ENCODE data around the gene CDHR2. TPM values are rescaled to one million over a fixed set of nuclear protein-coding genes. Genes with fewer than 3 reads are reported as not detected.

The CDHR2 gene
- total RNA-seq, 1 donor, result under 0.01 TPM

DNA sequence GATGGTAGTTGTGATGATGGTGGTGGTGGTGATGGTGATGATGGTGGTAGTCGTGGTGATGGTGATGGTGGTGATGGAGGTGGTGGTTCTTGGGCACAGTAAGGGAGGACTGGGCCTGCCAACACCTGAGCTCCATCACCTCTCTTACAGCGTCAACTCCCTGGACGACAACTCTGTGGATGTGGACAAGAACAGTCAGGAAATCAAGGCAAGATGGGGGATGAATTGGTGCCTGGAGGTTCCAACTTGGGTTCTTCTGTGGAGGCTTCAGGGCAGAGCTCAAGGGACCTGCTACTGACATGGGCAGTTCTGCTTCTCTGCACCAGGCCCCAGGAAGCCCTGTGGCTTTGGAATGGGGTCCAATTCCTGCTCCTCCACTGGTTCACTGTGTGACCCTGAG, 43.4 kb downstream of the CDHR2 start:
- no peak overlapping the region for H3K4me2 ChIP-seq (ENCODE audit: insufficient read depth, low read length)
- no peak for DNase-seq (ENCODE audit: insufficient read length, low spot score, missing footprints)
- no peak overlapping the region for H3K4me3 ChIP-seq (ENCODE audit: insufficient read depth, low read length)
- TF ChIP-seq, protein P1, sequence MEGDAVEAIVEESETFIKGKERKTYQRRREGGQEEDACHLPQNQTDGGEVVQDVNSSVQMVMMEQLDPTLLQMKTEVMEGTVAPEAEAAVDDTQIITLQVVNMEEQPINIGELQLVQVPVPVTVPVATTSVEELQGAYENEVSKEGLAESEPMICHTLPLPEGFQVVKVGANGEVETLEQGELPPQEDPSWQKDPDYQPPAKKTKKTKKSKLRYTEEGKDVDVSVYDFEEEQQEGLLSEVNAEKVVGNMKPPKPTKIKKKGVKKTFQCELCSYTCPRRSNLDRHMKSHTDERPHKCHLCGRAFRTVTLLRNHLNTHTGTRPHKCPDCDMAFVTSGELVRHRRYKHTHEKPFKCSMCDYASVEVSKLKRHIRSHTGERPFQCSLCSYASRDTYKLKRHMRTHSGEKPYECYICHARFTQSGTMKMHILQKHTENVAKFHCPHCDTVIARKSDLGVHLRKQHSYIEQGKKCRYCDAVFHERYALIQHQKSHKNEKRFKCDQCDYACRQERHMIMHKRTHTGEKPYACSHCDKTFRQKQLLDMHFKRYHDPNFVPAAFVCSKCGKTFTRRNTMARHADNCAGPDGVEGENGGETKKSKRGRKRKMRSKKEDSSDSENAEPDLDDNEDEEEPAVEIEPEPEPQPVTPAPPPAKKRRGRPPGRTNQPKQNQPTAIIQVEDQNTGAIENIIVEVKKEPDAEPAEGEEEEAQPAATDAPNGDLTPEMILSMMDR (IDR thresholded peaks at IDR 0.05; ENCODE audit: extremely low read depth, low read depth, low read length), result no peak
- H3K4me1 ChIP-seq (ENCODE audit: insufficient read depth, low read length), result no peaks in the 10 kb centered on the region
- H2AFZ ChIP-seq (ENCODE audit: low read length), result no peak overlapping the region
- H3K9me3 ChIP-seq (ENCODE audit: low read depth, low read length), result no peaks in the 10 kb centered on the region
- H3K27ac ChIP-seq (ENCODE audit: low read depth, low read length), result no peak overlapping the region
- H3K27me3 ChIP-seq (ENCODE audit: insufficient read depth, low read length), result no peaks in the 10 kb centered on the region
- H4K20me1 ChIP-seq (ENCODE audit: insufficient read depth, low read length), result no peaks in the 10 kb centered on the region
- H3K36me3 ChIP-seq (ENCODE audit: insufficient read depth, low read length), result no peaks in the 10 kb centered on the region
- no peaks in the 10 kb centered on the region for H3K79me2 ChIP-seq (ENCODE audit: insufficient read depth, low read length)

DNA sequence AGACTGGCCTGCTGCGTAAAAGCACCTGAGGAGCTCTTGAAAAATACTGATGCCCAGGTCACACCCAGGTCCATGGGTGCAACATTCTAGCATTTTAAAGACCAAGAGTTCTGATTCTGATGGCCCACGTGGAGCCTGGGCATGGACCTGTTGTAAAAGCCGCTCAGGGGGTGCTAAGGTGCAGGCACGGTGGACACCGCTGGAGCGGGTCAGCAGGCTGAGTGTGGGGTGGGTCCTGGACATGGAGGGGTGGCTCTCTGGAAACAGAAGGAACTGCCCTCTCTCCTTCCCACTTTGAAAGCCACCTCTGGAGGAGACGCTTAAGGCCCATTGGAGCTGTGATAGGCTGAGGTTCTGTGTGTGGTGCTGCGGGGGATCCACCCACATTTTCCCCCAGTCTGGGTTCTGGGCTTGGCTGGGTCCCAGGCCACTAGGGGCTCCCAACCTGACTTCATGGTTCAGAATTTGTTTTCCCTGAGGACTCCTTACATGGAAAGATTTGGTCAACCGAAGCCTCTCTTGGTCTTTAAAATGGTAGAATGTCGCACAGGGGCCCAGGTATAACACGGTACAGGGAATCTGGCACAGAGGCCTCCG, 44.2 kb downstream of the CDHR2 start:
- TF ChIP-seq, protein P1 (IDR thresholded peaks at IDR 0.05; ENCODE audit: extremely low read depth, low read depth, low read length), result no peak
- H4K20me1 ChIP-seq (ENCODE audit: insufficient read depth, low read length), result no peaks in the 10 kb centered on the region
- H3K27me3 ChIP-seq (ENCODE audit: insufficient read depth, low read length), result no peaks in the 10 kb centered on the region
- H3K79me2 ChIP-seq (ENCODE audit: insufficient read depth, low read length), result no peaks in the 10 kb centered on the region
- no peaks in the 10 kb centered on the region for H3K9me3 ChIP-seq (ENCODE audit: low read depth, low read length)
- no peak overlapping the region for H2AFZ ChIP-seq (ENCODE audit: low read length)
- H3K4me2 ChIP-seq (ENCODE audit: insufficient read depth, low read length), result no peak overlapping the region
- no peaks in the 10 kb centered on the region for H3K36me3 ChIP-seq (ENCODE audit: insufficient read depth, low read length)
- no peak overlapping the region for H3K4me3 ChIP-seq (ENCODE audit: insufficient read depth, low read length)
- H3K27ac ChIP-seq (ENCODE audit: low read depth, low read length), result no peak overlapping the region
- no peak for DNase-seq (ENCODE audit: insufficient read length, low spot score, missing footprints)
- no peaks in the 10 kb centered on the region for H3K4me1 ChIP-seq (ENCODE audit: insufficient read depth, low read length)

DNA sequence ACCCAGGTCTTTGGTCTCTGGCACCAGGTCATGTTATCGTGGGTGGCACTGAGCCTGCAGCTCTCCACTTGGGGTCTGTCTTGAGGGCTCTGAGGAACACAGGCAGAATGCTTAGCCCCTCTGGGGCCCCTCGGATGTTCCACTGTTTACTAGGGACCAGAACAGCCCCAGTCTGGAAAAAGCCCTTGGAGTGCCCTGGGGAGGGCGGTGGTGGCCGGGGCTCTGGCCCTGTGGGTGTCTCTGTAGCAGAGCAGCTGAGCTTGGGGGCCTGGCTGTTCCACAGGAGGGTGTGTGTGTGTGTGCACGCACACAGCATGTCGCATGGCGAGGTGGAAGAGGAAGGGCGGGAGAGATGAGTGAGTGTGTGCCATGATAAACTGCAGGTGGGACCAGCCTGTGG, 45.4 kb downstream of the CDHR2 start:
- Histone ChIP-seq H3K27ac (ENCODE audit: low read depth, low read length) (no peak overlapping the region), H4K20me1 (ENCODE audit: insufficient read depth, low read length) (no peaks in the 10 kb centered on the region), H2AFZ (ENCODE audit: low read length) (no peak overlapping the region), H3K9me3 (ENCODE audit: low read depth, low read length) (no peaks in the 10 kb centered on the region), H3K4me1 (ENCODE audit: insufficient read depth, low read length) (no peaks in the 10 kb centered on the region), H3K36me3 (ENCODE audit: insufficient read depth, low read length) (no peaks in the 10 kb centered on the region), H3K79me2 (ENCODE audit: insufficient read depth, low read length) (no peaks in the 10 kb centered on the region), H3K4me3 (ENCODE audit: insufficient read depth, low read length) (no peak overlapping the region), H3K27me3 (ENCODE audit: insufficient read depth, low read length) (no peaks in the 10 kb centered on the region), H3K4me2 (ENCODE audit: insufficient read depth, low read length) (no peak overlapping the region)
- TF ChIP-seq, protein P1 (IDR thresholded peaks at IDR 0.05; ENCODE audit: extremely low read depth, low read depth, low read length), result no peak
- DNase-seq (ENCODE audit: insufficient read length, low spot score, missing footprints), result peak; percentile 77

DNA sequence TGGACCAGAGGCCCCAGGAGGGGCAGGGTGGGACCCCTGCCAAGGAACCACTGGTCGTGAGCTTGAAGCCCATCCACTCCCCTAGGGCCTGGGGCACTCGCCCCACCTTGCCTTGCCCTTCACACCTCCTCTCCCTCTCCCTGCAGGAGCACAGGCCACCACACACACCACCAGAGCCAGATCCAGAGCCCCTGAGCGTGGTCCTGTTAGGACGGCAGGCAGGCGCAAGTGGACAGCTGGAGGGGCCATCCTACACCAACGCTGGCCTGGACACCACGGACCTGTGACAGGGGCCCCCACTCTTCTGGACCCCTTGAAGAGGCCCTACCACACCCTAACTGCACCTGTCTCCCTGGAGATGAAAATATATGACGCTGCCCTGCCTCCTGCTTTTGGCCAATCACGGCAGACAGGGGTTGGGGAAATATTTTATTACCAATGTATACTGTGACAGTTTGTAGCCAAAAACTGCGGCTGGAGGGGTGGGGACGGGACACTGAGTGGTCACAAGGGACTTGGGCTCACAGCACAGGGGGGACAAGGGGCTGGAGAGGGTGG, 46.3 kb downstream of the CDHR2 start:
- Histone ChIP-seq H3K4me3 (ENCODE audit: insufficient read depth, low read length) (no peak overlapping the region), H3K9me3 (ENCODE audit: low read depth, low read length) (no peaks in the 10 kb centered on the region), H3K79me2 (ENCODE audit: insufficient read depth, low read length) (no peaks in the 10 kb centered on the region), H3K36me3 (ENCODE audit: insufficient read depth, low read length) (no peaks in the 10 kb centered on the region), H3K27ac (ENCODE audit: low read depth, low read length) (no peak overlapping the region), H3K4me1 (ENCODE audit: insufficient read depth, low read length) (no peaks in the 10 kb centered on the region), H3K27me3 (ENCODE audit: insufficient read depth, low read length) (no peaks in the 10 kb centered on the region), H4K20me1 (ENCODE audit: insufficient read depth, low read length) (no peaks in the 10 kb centered on the region), H3K4me2 (ENCODE audit: insufficient read depth, low read length) (no peak overlapping the region), H2AFZ (ENCODE audit: low read length) (no peak overlapping the region)
- peak; percentile 76 for DNase-seq (ENCODE audit: insufficient read length, low spot score, missing footprints)
- TF ChIP-seq, protein P1 (IDR thresholded peaks at IDR 0.05; ENCODE audit: extremely low read depth, low read depth, low read length), result no peak

Measured in osteoblast (primary cell).